GM21381 (cell line): ENCODE data around the gene HARBI1.

Experiments
- ATAC-seq: cut with Tn5 transposase; IDR thresholded peaks from one replicate; pipeline ENCODE4 v1.9.1; 2021; ENCODE audit warnings: mild to moderate bottlenecking, moderate library complexity; ENCODE audit not compliant: unreplicated experiment

HARBI1 gene

GRCh38 chr11:46557684-46558151 is 59.3 kb downstream of the HARBI1 start:
- ATAC-seq, result no peak

GRCh38 chr11:46555267-46556054 is 61.6 kb downstream of the HARBI1 start:
- ATAC-seq, result no peak

- no peak for ATAC-seq
Observed at GRCh38 chr11:46554213-46555147, 62.5 kb downstream of the HARBI1 start.

GRCh38 chr11:46553814-46554212 is 63.2 kb downstream of the HARBI1 start:
- ATAC-seq, result no peak
